Astrocyte (in vitro differentiated cells and primary cell): ENCODE results near the gene ZNF827.

Experiments used
- CTCF ChIP-seq: IDR thresholded peaks from 2 replicates; pipeline ENCODE4 v1.5.1; 2011; ENCODE audit warnings: low read depth, mild to moderate bottlenecking, inconsistent platforms, low read length, moderate library complexity; ENCODE audit not compliant: insufficient read depth
- EZH2 ChIP-seq: IDR thresholded peaks from 2 replicates; pipeline ENCODE4 v1.6.1; 2012; ENCODE audit warnings: mild to moderate bottlenecking, low read length, inconsistent platforms; ENCODE audit not compliant: insufficient read depth

GRCh38 chr4:145769450-145770037 lies 169.1 kb downstream of the ZNF827 start:
- TF ChIP-seq CTCF (no peak), EZH2 (no peak)
